Measurements from ENCODE around the gene SAMD7.

SAMD7 gene

GRCh38 chr3:169965562-169966427, 54.4 kb downstream of the SAMD7 start:
- peak overlapping the region; percentile 83; the same call in 1 of the 2 replicates for H3K4me3 ChIP-seq (ENCODE audit: low read length)
- no peaks in the 10 kb centered on the region for H3K36me3 ChIP-seq (ENCODE audit: control insufficient read depth, insufficient read depth, low read length)
- H3K27ac ChIP-seq (ENCODE audit: low read length), result no peak overlapping the region
- peak; percentile 2 for DNase-seq (ENCODE audit: low read depth, low spot score)
- no peaks in the 10 kb centered on the region for H3K27me3 ChIP-seq (ENCODE audit: control insufficient read depth, insufficient read depth, low read length)
- H3K4me1 ChIP-seq (ENCODE audit: control insufficient read depth, insufficient read depth, low read length), result no peaks in the 10 kb centered on the region; the same call in 1 of the 2 replicates
- no peaks in the 10 kb centered on the region for H3K9me3 ChIP-seq (ENCODE audit: control insufficient read depth, insufficient read depth, low read length)
- WGBS (ENCODE audit: insufficient coverage, insufficient read length), result 100% methylated on average over 1 of the region's 21 CpGs

- peak; percentile 82 for DNase-seq (ENCODE audit: low read depth, low spot score)
- no peaks in the 10 kb centered on the region for H3K9me3 ChIP-seq (ENCODE audit: control insufficient read depth, insufficient read depth, low read length)
- H3K4me3 ChIP-seq (ENCODE audit: low read length), result peak within 1 kb of the TSS; percentile 83
- H3K36me3 ChIP-seq (ENCODE audit: control insufficient read depth, insufficient read depth, low read length), result no peaks in the 10 kb centered on the region
- WGBS (ENCODE audit: insufficient coverage, insufficient read length), result no CpG with 5 or more reads among the region's 37 CpGs
- H3K27ac ChIP-seq (ENCODE audit: low read length), result no peak within 1 kb of the TSS
- H3K4me1 ChIP-seq (ENCODE audit: control insufficient read depth, insufficient read depth, low read length), result no peaks in the 10 kb centered on the region; the same call in 1 of the 2 replicates
- H3K27me3 ChIP-seq (ENCODE audit: control insufficient read depth, insufficient read depth, low read length), result no peaks in the 10 kb centered on the region
Measured at GRCh38 chr3:169966428-169966950, 55.1 kb downstream of the SAMD7 start, which contains the start of gene SEC62. TSS of gene SEC62 (plus strand) at chr3:169966807. CDS start at chr3:169966823, 16 bp downstream.

GRCh38 chr3:169966951-169967915, 55.9 kb downstream of the SAMD7 start:
- Histone ChIP-seq H3K27ac (ENCODE audit: low read length) (no peak overlapping the region), H3K4me1 (ENCODE audit: control insufficient read depth, insufficient read depth, low read length) (no peaks in the 10 kb centered on the region; the same call in 1 of the 2 replicates), H3K4me3 (ENCODE audit: low read length) (peak overlapping the region; percentile 83), H3K27me3 (ENCODE audit: control insufficient read depth, insufficient read depth, low read length) (no peaks in the 10 kb centered on the region), H3K9me3 (ENCODE audit: control insufficient read depth, insufficient read depth, low read length) (no peaks in the 10 kb centered on the region), H3K36me3 (ENCODE audit: control insufficient read depth, insufficient read depth, low read length) (no peaks in the 10 kb centered on the region)
- WGBS (ENCODE audit: insufficient coverage, insufficient read length), result no CpG with 5 or more reads among the region's 44 CpGs
- DNase-seq (ENCODE audit: low read depth, low spot score), result peak; percentile 4

GRCh38 chr3:169968224-169968885, 57.0 kb downstream of the SAMD7 start:
- Histone ChIP-seq H3K27ac (ENCODE audit: low read length) (no peak overlapping the region), H3K9me3 (ENCODE audit: control insufficient read depth, insufficient read depth, low read length) (no peaks in the 10 kb centered on the region)
- WGBS (ENCODE audit: insufficient coverage, insufficient read length), result no CpG with 5 or more reads among the region's 2 CpGs

GRCh38 chr3:169969174-169970095, 58.1 kb downstream of the SAMD7 start:
- H3K27ac ChIP-seq (ENCODE audit: low read length), result no peak overlapping the region
- H3K4me3 ChIP-seq (ENCODE audit: low read length), result no peak overlapping the region
- DNase-seq (ENCODE audit: low read depth, low spot score), result no peak
- no peaks in the 10 kb centered on the region for H3K27me3 ChIP-seq (ENCODE audit: control insufficient read depth, insufficient read depth, low read length)
- no peaks in the 10 kb centered on the region for H3K9me3 ChIP-seq (ENCODE audit: control insufficient read depth, insufficient read depth, low read length)
- no peaks in the 10 kb centered on the region; the same call in 1 of the 2 replicates for H3K4me1 ChIP-seq (ENCODE audit: control insufficient read depth, insufficient read depth, low read length)
- no CpG with 5 or more reads among the region's 5 CpGs for WGBS (ENCODE audit: insufficient coverage, insufficient read length)
- H3K36me3 ChIP-seq (ENCODE audit: control insufficient read depth, insufficient read depth, low read length), result no peaks in the 10 kb centered on the region

More at GRCh38 chr3:169968224-169968885, 57.0 kb downstream of the SAMD7 start:
- Histone ChIP-seq H3K4me1 (ENCODE audit: control insufficient read depth, insufficient read depth, low read length) (no peaks in the 10 kb centered on the region; the same call in 1 of the 2 replicates), H3K27me3 (ENCODE audit: control insufficient read depth, insufficient read depth, low read length) (no peaks in the 10 kb centered on the region), H3K4me3 (ENCODE audit: low read length) (no peak overlapping the region), H3K36me3 (ENCODE audit: control insufficient read depth, insufficient read depth, low read length) (no peaks in the 10 kb centered on the region)
- no peak for DNase-seq (ENCODE audit: low read depth, low spot score)

GRCh38 chr3:169970847-169971246, 59.5 kb downstream of the SAMD7 start:
- no peaks in the 10 kb centered on the region for H3K36me3 ChIP-seq (ENCODE audit: control insufficient read depth, insufficient read depth, low read length)
- no CpG with 5 or more reads among the region's 1 CpG for WGBS (ENCODE audit: insufficient coverage, insufficient read length)
- no peaks in the 10 kb centered on the region for H3K9me3 ChIP-seq (ENCODE audit: control insufficient read depth, insufficient read depth, low read length)
- no peaks in the 10 kb centered on the region for H3K27me3 ChIP-seq (ENCODE audit: control insufficient read depth, insufficient read depth, low read length)
- DNase-seq (ENCODE audit: low read depth, low spot score), result no peak
- H3K4me1 ChIP-seq (ENCODE audit: control insufficient read depth, insufficient read depth, low read length), result no peaks in the 10 kb centered on the region; the same call in 1 of the 2 replicates
- no peak overlapping the region for H3K27ac ChIP-seq (ENCODE audit: low read length)
- H3K4me3 ChIP-seq (ENCODE audit: low read length), result no peak overlapping the region

GRCh38 chr3:169971522-169971921, 60.1 kb downstream of the SAMD7 start:
- WGBS (ENCODE audit: insufficient coverage, insufficient read length), result no CpG with 5 or more reads among the region's 2 CpGs
- no peaks in the 10 kb centered on the region for H3K36me3 ChIP-seq (ENCODE audit: control insufficient read depth, insufficient read depth, low read length)

GRCh38 chr3:169980055-169980454, 68.7 kb downstream of the SAMD7 start:
- 100% methylated on average over 1 of the region's 2 CpGs for WGBS (ENCODE audit: insufficient coverage, insufficient read length)
- Histone ChIP-seq H3K27ac (ENCODE audit: low read length) (no peak overlapping the region), H3K9me3 (ENCODE audit: control insufficient read depth, insufficient read depth, low read length) (no peaks in the 10 kb centered on the region), H3K4me3 (ENCODE audit: low read length) (no peak overlapping the region), H3K36me3 (ENCODE audit: control insufficient read depth, insufficient read depth, low read length) (peaks cover 3% of the 10 kb centered on the region; the same call in 1 of the 2 replicates), H3K27me3 (ENCODE audit: control insufficient read depth, insufficient read depth, low read length) (no peaks in the 10 kb centered on the region), H3K4me1 (ENCODE audit: control insufficient read depth, insufficient read depth, low read length) (no peaks in the 10 kb centered on the region)
- DNase-seq (ENCODE audit: low read depth, low spot score), result no peak

More at GRCh38 chr3:169971522-169971921, 60.1 kb downstream of the SAMD7 start:
- Histone ChIP-seq H3K27me3 (ENCODE audit: control insufficient read depth, insufficient read depth, low read length) (no peaks in the 10 kb centered on the region), H3K4me1 (ENCODE audit: control insufficient read depth, insufficient read depth, low read length) (no peaks in the 10 kb centered on the region; the same call in 1 of the 2 replicates), H3K27ac (ENCODE audit: low read length) (no peak overlapping the region), H3K4me3 (ENCODE audit: low read length) (no peak overlapping the region), H3K9me3 (ENCODE audit: control insufficient read depth, insufficient read depth, low read length) (no peaks in the 10 kb centered on the region)
- DNase-seq (ENCODE audit: low read depth, low spot score), result no peak

- no peaks in the 10 kb centered on the region for H3K9me3 ChIP-seq (ENCODE audit: control insufficient read depth, insufficient read depth, low read length)
Measured at GRCh38 chr3:169984292-169984691, 72.9 kb downstream of the SAMD7 start.

More at GRCh38 chr3:169984292-169984691, 72.9 kb downstream of the SAMD7 start:
- H3K27ac ChIP-seq (ENCODE audit: low read length), result no peak overlapping the region
- WGBS (ENCODE audit: insufficient coverage, insufficient read length), result 100% methylated on average over 1 of the region's 3 CpGs
- H3K4me1 ChIP-seq (ENCODE audit: control insufficient read depth, insufficient read depth, low read length), result no peaks in the 10 kb centered on the region
- no peaks in the 10 kb centered on the region for H3K27me3 ChIP-seq (ENCODE audit: control insufficient read depth, insufficient read depth, low read length)
- H3K36me3 ChIP-seq (ENCODE audit: control insufficient read depth, insufficient read depth, low read length), result peaks cover 5% of the 10 kb centered on the region; the same call in 1 of the 2 replicates
- no peak for DNase-seq (ENCODE audit: low read depth, low spot score)
- H3K4me3 ChIP-seq (ENCODE audit: low read length), result no peak overlapping the region
